Activated CD4-positive, alpha-beta T cell treated with anti-CD3 and anti-CD28 coated beads, Interleukin-2, Interleukin-6, amounts not matched to agents 100 ng/mL and 50 ng/mL, durations not matched to agents 16 hours and 8 hours (primary cell): ENCODE measurements around the gene MCF2L.

Source experiments
- DNase-seq: peaks from one replicate; pipeline ENCODE4 v3.0.0-alpha.2; 2020

MCF2L gene

GRCh38 chr13:113035213-113035800 lies 66.3 kb downstream of the MCF2L start:
- no peak for DNase-seq

- no peak for DNase-seq
Observed at GRCh38 chr13:113036401-113036800, 67.4 kb downstream of the MCF2L start.

- DNase-seq, result no peak
Observed at GRCh38 chr13:113040031-113040430, 71.0 kb downstream of the MCF2L start.

- no peak for DNase-seq
Observed at GRCh38 chr13:113040597-113041292, 71.7 kb downstream of the MCF2L start.

GRCh38 chr13:113041293-113041690 lies 72.3 kb downstream of the MCF2L start:
- DNase-seq, result no peak

- DNase-seq, result no peak
Observed at GRCh38 chr13:113041896-113042295, 72.9 kb downstream of the MCF2L start.

- DNase-seq, result no peak
Observed at GRCh38 chr13:113042456-113042855, 73.4 kb downstream of the MCF2L start.

- DNase-seq, result no peak
Observed at GRCh38 chr13:113043001-113043630, 74.1 kb downstream of the MCF2L start.

DNA sequence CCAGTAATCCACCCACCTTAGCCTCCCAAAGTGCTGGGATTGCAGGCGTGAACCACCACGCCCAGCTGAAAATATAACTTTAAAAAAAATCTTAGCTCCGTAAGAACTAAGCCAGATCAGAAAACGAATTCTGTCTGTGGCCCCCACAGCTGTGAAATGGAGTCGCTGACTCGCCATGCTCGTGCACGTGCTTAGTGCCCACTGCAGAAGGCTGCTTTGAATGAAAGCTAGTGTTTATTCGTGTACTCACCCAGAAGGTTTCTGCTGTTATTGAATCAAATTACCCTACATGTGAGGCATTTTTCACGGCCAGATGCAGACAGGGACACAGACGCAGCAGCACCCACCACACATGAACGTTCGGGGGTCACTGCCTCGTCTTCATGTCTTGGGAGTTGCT lies 74.9 kb downstream of the MCF2L start:
- no peak for DNase-seq

GRCh38 chr13:113044391-113045114 lies 75.5 kb downstream of the MCF2L start:
- DNase-seq, result no peak

DNA sequence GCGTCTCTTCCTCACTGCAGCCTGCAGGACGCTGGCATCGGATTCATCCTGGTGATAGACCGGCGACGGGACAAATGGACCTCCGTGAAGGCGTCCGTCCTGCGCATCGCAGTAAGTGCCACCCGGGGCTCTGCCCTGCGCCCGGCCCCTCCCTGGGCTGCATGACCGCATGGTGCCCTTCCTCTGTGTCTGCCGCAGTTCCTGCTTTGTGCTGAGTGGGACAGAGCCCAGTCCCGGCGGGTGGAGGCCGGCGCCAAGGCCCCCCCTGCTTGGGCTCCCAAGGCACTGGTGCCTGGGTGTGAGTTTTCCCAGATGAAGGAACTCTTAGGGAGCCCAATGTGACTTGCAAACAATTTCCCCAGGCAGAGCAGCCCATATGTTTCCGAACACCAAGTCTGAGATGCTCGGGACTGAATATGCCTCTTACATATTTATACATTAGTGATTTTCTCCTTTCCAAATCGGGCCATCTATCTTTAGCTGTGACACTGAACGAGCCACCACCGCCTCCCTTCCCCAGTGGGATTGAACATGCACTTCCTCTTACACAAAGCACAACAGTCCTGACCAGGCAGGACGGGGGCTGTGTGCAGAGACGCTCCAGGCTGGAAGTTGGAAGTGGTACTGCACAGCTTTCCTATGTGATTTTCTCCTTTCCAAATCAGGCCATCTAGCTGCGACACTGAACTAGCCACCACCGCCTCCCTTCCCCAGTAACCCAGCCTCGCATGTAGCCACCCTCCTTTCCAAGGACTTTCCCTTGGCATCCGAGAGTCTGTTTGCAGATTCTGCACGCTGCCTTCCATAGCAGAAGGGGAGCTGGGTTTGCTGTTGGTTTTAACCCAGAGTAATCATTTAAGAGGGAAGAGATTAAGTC lies 76.5 kb downstream of the MCF2L start:
- no peak for DNase-seq

DNA sequence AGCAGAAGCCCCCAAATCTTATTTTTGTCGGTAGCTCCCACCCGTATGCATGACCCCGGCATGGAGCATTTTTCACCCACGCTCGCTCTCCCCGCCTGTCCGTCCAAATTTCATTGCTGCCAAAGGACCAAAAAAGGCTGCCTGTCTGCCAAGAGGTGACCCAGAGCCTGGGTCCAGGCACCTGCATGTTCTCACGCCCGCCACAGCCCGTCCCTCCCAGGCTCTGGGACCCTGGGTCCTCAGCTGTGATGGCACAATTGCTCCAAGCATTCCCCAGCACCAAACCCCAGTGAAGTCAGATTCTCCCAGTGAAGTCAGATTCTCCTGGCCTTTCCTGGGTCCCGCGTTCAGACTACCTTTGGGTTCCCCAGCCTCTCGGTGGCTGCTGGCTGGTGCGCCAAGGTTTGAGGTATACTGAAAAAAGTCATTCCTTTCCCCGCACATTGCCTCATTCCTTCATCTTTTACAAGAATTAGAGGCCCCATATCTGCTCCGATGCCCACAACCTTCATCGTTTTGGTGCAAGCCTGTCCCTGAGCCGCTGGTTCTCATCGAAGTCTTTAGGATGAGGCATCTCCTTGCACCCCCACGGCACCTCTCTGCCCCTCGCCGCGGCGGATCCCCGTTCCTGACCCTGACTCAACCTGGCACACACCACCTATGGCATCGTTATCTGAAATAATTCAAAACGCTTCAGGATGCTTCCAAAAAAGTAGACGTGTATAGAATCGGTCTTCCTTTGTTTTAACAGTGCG lies 77.3 kb downstream of the MCF2L start:
- DNase-seq, result no peak

GRCh38 chr13:113046883-113047244 lies 77.8 kb downstream of the MCF2L start:
- DNase-seq, result no peak

DNA sequence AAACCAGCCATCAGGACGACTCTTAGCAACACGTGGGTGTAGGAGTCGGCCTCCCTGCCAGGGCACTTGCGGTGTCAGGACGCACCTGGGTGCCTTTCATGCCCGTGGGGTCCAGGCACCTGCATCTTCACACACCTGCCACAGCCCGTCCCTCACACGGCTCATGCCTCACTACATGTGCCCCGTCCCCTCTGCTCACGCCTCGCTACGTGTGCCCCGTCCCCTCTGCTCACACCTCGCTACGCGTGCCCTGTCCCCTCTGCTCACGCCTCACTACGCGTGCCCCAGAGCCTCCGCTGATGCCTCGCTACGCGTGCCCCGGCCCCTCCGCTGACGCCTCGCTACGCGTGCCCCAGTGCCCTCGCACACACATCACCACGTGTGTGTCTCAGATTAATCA lies 78.6 kb downstream of the MCF2L start:
- DNase-seq, result no peak

GRCh38 chr13:113048766-113049165 lies 79.8 kb downstream of the MCF2L start:
- DNase-seq, result no peak

GRCh38 chr13:113049521-113049941 lies 80.5 kb downstream of the MCF2L start:
- DNase-seq, result no peak

DNA sequence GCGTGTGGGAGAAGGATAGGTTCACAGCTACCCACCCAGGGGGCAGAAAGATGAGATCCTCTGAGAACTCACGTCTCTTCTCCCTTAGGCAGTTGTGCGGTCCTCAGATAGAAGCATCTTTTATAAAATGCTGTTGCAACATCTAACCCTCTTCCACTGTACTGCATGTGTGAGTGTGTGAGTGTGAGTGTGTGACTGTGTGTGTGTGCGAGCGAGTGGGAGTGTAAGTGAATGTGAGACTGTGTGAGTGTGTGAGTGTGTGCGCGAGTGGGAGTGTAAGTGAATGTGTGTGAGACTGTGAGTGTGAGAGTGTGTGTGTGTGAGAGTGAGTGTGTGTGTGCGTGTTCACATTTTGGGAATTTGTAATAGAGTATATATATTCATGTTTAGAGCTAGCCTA lies 81.0 kb downstream of the MCF2L start:
- no peak for DNase-seq

GRCh38 chr13:113050734-113051431 lies 81.9 kb downstream of the MCF2L start:
- no peak for DNase-seq

DNA sequence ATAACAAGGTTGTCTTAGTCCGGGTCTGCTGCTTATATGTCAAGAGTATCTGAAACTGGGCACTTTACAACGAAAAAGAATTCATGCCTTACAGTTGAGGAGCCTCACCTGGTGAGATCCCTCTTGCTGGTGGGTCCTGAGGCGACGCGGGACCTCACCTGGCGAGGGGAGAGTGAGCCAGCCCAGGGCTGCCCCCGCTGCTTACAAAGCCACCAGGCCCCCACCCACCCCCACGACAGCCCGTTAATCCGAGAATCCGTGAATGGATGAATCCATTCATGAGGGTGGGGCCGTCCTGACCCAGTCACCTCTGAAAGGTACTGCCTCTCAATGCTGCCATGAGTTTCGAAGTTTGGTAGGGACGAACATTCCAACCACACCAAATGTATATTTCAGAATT lies 82.6 kb downstream of the MCF2L start:
- DNase-seq, result no peak

DNA sequence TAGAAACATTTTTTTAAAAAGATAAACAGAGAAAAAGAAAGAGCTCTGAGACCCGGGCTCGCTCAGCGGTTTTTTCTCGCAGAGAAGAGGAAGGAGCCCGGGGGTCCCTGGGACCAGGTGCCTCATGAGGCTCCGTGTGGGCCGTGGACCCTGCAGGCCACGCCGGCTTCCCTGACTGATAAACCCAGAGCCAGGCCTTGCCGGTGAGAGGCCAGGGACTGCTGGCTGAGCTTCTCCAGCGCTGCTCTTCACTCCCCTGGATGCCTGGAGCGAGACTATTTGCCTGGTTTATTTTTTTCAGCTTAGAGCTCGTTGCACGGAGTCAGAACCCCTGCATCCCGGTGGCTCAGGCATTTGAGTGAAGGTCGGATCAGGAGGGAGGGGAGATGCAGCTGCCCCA lies 83.2 kb downstream of the MCF2L start:
- DNase-seq, result no peak

GRCh38 chr13:113052971-113053370 lies 84.0 kb downstream of the MCF2L start:
- no peak for DNase-seq
